Gastroesophageal sphincter (tissue), 3 donors: ENCODE data around the gene ZC3H12D.

Experiments used
- EP300 ChIP-seq: sonication (generic); formaldehyde crosslinking; IDR thresholded peaks from one replicate; pipeline ENCODE4 v1.6.1; 2017; ENCODE audit warnings: antibody characterized with exemption, mild to moderate bottlenecking
- POLR2A ChIP-seq, 2 donors: fragments of 450-650 bp; IDR thresholded peaks; one replicate each; pipeline ENCODE4 v1.6.1; 2017; ENCODE audit warnings: antibody characterized with exemption in 2 of 2, mild to moderate bottlenecking in 2 of 2, moderate library complexity in 1 of 2
- TF ChIP-seq, protein P1 (sequence below), 4 experiments: fragments of 200-600 bp in 2 of 4; fragments of 450-650 bp in 2 of 4; sonication (generic) in 1 of 4; IDR thresholded peaks; one replicate each; pipeline ENCODE4 v1.5.1; 2017 to 2019; ENCODE audit warnings: antibody characterized with exemption in 4 of 4, mild to moderate bottlenecking in 2 of 4, moderate library complexity in 2 of 4

DNA sequence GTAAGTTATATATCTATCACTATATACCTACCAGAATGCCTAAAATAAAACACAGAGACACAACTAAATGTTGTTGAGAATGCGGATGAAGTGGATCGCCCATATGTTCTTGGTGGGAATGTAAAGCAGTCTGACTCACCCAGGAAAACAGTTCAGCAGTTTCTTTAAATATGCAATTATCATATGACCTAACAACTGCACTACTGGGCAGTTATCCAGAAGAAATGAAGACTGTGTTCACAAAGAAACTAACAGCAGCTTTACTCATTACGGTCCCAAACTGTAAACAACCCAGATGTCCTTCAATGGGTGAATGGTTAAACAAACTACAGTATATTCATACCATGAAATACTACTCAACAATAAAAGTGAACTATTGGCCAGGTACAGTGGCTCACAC is 14.3 kb upstream of the ZC3H12D start:
- TF ChIP-seq, protein P1, sequence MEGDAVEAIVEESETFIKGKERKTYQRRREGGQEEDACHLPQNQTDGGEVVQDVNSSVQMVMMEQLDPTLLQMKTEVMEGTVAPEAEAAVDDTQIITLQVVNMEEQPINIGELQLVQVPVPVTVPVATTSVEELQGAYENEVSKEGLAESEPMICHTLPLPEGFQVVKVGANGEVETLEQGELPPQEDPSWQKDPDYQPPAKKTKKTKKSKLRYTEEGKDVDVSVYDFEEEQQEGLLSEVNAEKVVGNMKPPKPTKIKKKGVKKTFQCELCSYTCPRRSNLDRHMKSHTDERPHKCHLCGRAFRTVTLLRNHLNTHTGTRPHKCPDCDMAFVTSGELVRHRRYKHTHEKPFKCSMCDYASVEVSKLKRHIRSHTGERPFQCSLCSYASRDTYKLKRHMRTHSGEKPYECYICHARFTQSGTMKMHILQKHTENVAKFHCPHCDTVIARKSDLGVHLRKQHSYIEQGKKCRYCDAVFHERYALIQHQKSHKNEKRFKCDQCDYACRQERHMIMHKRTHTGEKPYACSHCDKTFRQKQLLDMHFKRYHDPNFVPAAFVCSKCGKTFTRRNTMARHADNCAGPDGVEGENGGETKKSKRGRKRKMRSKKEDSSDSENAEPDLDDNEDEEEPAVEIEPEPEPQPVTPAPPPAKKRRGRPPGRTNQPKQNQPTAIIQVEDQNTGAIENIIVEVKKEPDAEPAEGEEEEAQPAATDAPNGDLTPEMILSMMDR (IDR thresholded peaks at IDR 0.05), result no peak
- peak in 1 of 2 donors; percentile 7 for TF ChIP-seq POLR2A (IDR thresholded peaks at IDR 0.05)
- TF ChIP-seq EP300, result no peak
